Prostate gland (tissue), 2 donors: ENCODE measurements around the gene PIRT. TPM values are rescaled to one million over a fixed set of nuclear protein-coding genes. Genes with fewer than 3 reads are reported as not detected.

ENCODE experiments used
- DNase-seq: peaks from one replicate; pipeline ENCODE4 v3.0.0-alpha.2; 2019; ENCODE audit warnings: low spot score
- H3K27ac ChIP-seq, 2 donors: fragments of 200-600 bp; sonication (generic); 2 replicates each; pipeline ENCODE4 v1.5.1; 2017 to 2019
- H3K27me3 ChIP-seq: fragments of 200-600 bp; sonication (generic); replicated peaks from 2 replicates; pipeline ENCODE4 v1.5.1; 2019; ENCODE audit not compliant: insufficient read depth
- H3K36me3 ChIP-seq, 2 donors: fragments of 200-600 bp; sonication (generic); 1 replicate in 1 of 2; 2 replicates in 1 of 2; pipeline versions ENCODE4 v1.5.1 to v1.8.1; 2017 to 2019
- H3K4me1 ChIP-seq: fragments of 200-600 bp; sonication (generic); replicated peaks from 2 replicates; pipeline ENCODE4 v1.5.1; 2019
- H3K4me3 ChIP-seq, 2 donors: fragments of 200-600 bp; sonication (generic); 2 replicates each; pipeline ENCODE4 v1.5.1; 2017 to 2019
- H3K9me3 ChIP-seq: fragments of 200-600 bp; sonication (generic); 2 replicates; pipeline ENCODE4 v1.5.1; 2017
- CTCF ChIP-seq, 4 experiments: fragments of 200-600 bp in 2 of 4; fragments of 450-650 bp in 2 of 4; sonication (generic) in 2 of 4; IDR thresholded peaks; 1 replicate in 3 of 4; 2 replicates in 1 of 4; pipeline ENCODE4 v1.5.1; 2016 to 2019; ENCODE audit warnings: antibody characterized with exemption in 4 of 4, mild to moderate bottlenecking in 2 of 4, moderate library complexity in 2 of 4
- POLR2A ChIP-seq: fragments of 450-650 bp; IDR thresholded peaks from one replicate; pipeline ENCODE4 v1.6.1; 2016; ENCODE audit warnings: antibody characterized with exemption, mild to moderate bottlenecking
- POLR2AphosphoS5 ChIP-seq: sonication (generic); formaldehyde crosslinking; IDR thresholded peaks from one replicate; pipeline ENCODE4 v1.6.1; 2017; ENCODE audit warnings: antibody characterized with exemption
- WGBS: methylation state at CpG from one replicate; pipeline ENCODE4 v1.1.5; 2018; 5-methylcytosine and 5-hydroxymethylcytosine counted together
- intact Hi-C: fragments of 100-400 bp; cut with DNase I; formaldehyde crosslinking; loops from one replicate; pipeline ENCODE4 v1.14.2; 2022
- total RNA-seq, 2 donors: library from RNA; depleted of rRNA; stranded (reverse); fragments of >200 nt; gene quantifications; one replicate each; pipeline ENCODE4 v1.1.0, GENCODE V29; 2016

PIRT gene
- total RNA-seq, 2 donors from 2014 or later = 1.2 TPM; not detected in 1

- WGBS = 90% methylated on average over 4 of the region's 4 CpGs
- no peaks in the 10 kb centered on the region for H3K4me1 ChIP-seq
- H3K36me3 ChIP-seq = no peaks in the 10 kb centered on the region
- no peak for DNase-seq
- no peak overlapping the region for H3K4me3 ChIP-seq
- no peak for TF ChIP-seq CTCF (IDR thresholded peaks at IDR 0.05)
- TF ChIP-seq POLR2A = no peak
- no peak for TF ChIP-seq POLR2AphosphoS5
- H3K9me3 ChIP-seq = no peaks in the 10 kb centered on the region
- intact Hi-C loops = no loop called here
- H3K27me3 ChIP-seq = no peaks in the 10 kb centered on the region
- H3K27ac ChIP-seq = no peak overlapping the region
Measured at GRCh38 chr17:10809605-10810004, 28.3 kb downstream of the PIRT start.

DNA sequence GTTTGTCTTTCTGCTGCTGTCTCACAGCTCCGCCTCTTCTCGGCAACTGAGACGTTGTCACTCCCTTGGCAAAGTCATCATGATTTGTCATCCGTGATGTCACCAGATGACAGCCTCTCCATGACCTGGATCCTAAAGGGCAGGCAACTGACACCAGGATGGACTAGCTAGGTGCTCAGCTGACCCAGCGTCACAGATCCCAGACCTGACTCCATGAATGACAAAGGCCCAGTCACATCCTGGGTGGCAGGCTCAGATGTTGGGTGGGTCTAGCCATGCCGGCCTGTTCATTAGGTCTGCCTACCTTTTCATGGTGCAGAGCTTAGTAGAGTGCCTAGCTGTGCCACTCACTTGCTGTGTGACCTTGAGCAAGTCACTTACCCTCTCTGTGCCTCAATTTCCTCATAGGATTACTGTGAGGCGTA lies 30.2 kb downstream of the PIRT start:
- Histone ChIP-seq H3K4me3 (no peak overlapping the region), H3K9me3 (no peaks in the 10 kb centered on the region), H3K27me3 (no peaks in the 10 kb centered on the region), H3K36me3 (no peaks in the 10 kb centered on the region), H3K4me1 (no peaks in the 10 kb centered on the region), H3K27ac (no peak overlapping the region)
- 81% methylated on average over 7 of the region's 7 CpGs for WGBS
- intact Hi-C loops = no loop called here
- no peak for TF ChIP-seq POLR2A
- TF ChIP-seq CTCF (IDR thresholded peaks at IDR 0.05) = no peak
- no peak for TF ChIP-seq POLR2AphosphoS5
- DNase-seq = no peak

DNA sequence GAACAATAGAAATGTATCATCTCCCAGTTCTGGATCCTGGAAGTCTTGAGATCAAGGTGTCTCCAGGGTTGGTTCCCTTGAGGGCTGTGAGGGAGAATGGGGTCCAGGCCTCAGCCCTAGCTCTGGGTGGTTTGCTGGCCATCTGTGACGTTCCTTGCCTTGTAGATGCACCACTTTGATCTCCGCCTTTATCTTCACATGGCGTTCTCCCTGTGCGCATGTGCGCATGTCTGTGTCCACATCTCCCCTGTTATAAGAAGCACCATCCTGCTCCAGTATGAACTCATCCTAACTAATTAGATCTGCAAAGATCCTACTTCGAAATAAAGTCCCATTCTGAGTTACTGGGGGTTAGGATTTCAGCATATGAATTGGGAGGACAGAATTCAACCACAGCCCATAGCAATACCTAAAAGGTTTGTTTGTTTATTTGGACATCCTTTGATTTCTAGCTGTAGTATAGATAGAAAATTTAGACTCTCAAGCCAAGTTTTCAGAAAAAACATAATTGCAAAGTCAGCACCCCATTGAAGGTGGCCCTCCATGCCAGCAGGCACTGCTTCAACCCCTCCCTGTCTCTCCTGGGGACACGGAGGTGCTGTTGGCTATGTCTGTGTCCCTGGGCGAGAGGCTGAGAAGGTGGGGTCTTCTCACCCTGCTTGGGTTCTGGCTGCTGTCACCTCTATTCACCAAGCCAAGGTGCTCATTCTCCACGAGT lies 31.2 kb downstream of the PIRT start:
- DNase-seq = no peak
- H3K4me1 ChIP-seq = no peaks in the 10 kb centered on the region
- no peaks in the 10 kb centered on the region for H3K9me3 ChIP-seq
- intact Hi-C loops = no loop called here
- no peaks in the 10 kb centered on the region for H3K27me3 ChIP-seq
- no peak for TF ChIP-seq POLR2A
- TF ChIP-seq CTCF (IDR thresholded peaks at IDR 0.05) = no peak
- no peak for TF ChIP-seq POLR2AphosphoS5
- no peak overlapping the region for H3K4me3 ChIP-seq
- H3K36me3 ChIP-seq = no peaks in the 10 kb centered on the region
- H3K27ac ChIP-seq = no peak overlapping the region
- 78% methylated on average over 9 of the region's 9 CpGs for WGBS

- Histone ChIP-seq H3K4me3 (no peak overlapping the region), H3K9me3 (no peaks in the 10 kb centered on the region), H3K36me3 (no peaks in the 10 kb centered on the region), H3K4me1 (no peaks in the 10 kb centered on the region), H3K27me3 (no peaks in the 10 kb centered on the region), H3K27ac (no peak overlapping the region)
- intact Hi-C loops = no loop called here
- DNase-seq = no peak
- 69% methylated on average over 6 of the region's 6 CpGs for WGBS
- TF ChIP-seq POLR2AphosphoS5 (no peak), POLR2A (no peak), CTCF (IDR thresholded peaks at IDR 0.05) (no peak)
Measured at GRCh38 chr17:10805911-10806310, 32.0 kb downstream of the PIRT start.

- no peak for DNase-seq
- TF ChIP-seq POLR2AphosphoS5 = no peak
- TF ChIP-seq POLR2A = no peak
- no peak for TF ChIP-seq CTCF (IDR thresholded peaks at IDR 0.05)
- WGBS = 95% methylated on average over 7 of the region's 7 CpGs
- no peaks in the 10 kb centered on the region for H3K27me3 ChIP-seq
- H3K4me1 ChIP-seq = no peaks in the 10 kb centered on the region
- no peaks in the 10 kb centered on the region for H3K36me3 ChIP-seq
- intact Hi-C loops = no loop called here
- H3K27ac ChIP-seq = no peak overlapping the region
- no peaks in the 10 kb centered on the region for H3K9me3 ChIP-seq
- no peak overlapping the region for H3K4me3 ChIP-seq
Measured at GRCh38 chr17:10804546-10804945, 33.3 kb downstream of the PIRT start.
